GM19395 (cell line): ENCODE results near the gene KRT71.

Experiments used
- ATAC-seq: cut with Tn5 transposase; IDR thresholded peaks from one replicate; pipeline ENCODE4 v1.9.1; 2021; ENCODE audit warnings: mild to moderate bottlenecking, moderate library complexity; ENCODE audit not compliant: unreplicated experiment

KRT71 gene

DNA sequence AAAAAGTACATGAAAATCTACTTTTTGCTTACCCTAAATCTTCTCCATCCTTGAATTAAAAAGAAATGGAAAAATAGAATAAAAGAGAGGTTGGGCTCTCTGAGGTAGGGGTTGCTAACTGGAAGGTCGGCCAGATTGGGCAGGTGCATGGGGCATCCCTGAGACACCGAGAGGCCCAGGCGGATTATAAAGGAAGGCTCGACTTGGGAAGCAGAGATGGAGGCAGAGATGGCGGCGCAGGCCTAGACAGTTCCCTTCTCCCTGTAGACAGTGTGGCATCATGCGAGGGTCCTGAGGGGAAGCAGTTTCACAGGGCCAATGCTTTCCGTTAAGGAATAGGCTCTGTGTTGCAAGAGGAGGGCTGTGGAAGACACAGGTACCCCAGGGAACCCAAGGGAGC is 24.4 kb upstream of the KRT71 start:
- no peak for ATAC-seq

DNA sequence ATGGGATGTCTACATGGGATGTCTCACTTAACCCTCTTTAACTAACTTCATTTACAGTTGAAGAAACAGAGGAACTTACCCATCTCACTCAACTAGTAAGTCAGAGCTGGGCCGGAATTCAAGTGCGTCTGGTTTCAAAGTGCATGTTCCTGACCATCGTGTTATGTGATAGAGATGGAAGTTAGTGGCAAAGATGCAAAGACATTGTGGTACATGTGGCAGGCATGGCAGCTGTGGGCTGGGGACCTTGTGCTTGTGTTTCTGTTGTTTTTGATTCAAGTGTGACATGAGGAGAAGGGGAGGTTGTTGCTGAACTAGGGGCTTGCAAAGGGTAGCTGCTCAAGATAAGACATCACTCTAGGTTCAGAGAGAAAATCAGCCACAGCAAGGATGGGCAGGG is 23.0 kb upstream of the KRT71 start:
- ATAC-seq = no peak

DNA sequence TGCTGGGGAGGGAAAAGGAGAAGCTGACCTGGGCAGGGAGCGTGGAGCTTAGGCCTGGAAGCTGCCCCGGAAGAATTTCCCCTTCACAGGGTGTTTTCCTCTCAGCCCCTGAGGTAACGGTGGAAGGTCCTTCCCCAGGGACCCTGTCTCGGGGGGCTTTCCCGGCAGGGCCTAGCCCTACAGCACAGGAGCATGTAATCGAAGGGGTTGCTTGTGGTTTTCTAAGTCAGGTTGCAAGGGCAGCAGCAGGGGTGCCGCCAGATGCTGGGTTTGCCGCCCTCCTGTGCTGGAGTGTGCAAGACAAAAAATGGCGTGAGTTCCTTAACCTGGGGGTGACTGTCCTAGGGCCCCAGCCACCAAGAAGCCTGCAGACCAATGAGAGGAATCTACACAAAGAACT is 22.3 kb upstream of the KRT71 start:
- no peak for ATAC-seq

DNA sequence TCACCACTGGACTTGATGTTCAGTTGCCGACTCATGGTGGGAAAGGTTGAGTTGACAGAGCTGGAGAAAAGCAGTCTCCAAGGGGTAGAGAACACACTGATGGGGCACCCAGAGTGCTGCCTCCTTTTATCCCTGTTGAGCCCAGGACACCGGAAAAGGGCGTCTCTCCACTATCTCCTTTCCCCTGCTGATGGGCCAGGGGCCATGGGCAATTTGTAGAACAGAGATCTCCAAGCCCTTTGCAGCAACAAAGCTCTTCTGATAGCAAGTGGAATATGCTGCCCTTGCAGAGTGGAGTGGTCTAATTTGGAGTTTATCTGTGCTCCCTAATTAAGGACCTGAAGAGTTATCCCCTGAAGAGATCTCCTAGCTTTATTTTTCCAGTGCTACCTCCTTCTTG is 20.8 kb upstream of the KRT71 start, which contains the start of gene KRT74:
KRT74 (minus strand) TSS at position 101 of the 400 bp plus-strand sequence; CDS start at position 35, 66 bp downstream.
- no peak for ATAC-seq

DNA sequence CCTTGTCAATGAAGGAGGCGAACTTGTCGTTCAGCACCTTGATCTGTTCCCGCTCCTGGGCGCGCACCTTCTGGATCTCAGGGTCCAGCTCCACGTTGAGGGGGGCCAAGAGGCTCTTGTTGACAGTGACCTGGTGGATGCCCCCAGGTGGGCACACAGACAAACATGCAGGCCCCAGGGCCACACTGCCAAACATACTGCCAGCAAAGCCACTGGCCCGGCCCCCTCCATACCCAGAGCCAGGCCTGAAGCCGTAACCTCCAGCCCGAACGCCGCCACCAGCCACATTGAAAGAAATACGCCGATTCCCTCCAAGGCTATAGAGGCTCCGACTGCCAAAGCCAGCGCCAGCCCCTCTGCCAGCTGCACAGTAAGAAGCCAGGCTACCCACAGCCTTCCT is 20.4 kb upstream of the KRT71 start:
- ATAC-seq = no peak

DNA sequence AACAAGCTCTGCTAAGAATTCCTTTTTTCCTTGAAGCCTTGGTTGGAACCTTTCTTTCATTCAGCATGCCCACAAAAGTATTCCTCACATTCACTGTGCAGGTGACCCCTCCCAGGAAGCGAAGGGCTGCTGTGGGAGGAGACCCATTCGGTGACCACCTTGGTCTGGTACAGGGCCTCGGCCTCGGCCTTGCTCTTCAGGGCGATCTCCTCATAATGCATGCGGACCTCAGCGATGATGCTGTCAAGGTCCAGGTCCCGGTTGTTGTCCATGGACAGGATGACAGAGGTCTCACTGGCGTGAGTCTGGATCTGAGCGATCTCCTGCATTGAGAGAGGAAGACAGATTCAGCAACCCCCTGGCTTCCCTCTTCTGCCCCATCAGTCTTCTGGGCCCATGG is 17.6 kb upstream of the KRT71 start:
- no peak for ATAC-seq

DNA sequence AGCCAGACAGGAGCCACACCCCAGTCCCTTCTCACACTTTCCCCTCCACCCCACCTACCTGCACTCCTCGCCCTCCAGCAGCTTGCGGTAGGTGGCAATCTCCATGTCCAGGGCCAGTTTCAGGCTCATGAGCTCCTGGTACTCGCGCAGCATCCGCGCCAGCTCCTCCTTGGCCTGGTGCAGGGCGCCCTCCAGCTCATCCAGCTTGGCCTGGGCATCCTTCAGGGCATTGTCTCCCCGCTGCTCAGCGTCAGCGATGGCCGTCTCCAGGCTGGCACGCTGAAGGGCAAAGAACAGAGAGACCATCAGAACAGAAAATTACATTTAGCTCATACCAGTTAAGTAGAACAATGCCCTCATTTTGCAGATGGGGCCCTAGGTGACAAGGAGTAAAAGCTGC is 15.2 kb upstream of the KRT71 start:
- ATAC-seq = no peak

DNA sequence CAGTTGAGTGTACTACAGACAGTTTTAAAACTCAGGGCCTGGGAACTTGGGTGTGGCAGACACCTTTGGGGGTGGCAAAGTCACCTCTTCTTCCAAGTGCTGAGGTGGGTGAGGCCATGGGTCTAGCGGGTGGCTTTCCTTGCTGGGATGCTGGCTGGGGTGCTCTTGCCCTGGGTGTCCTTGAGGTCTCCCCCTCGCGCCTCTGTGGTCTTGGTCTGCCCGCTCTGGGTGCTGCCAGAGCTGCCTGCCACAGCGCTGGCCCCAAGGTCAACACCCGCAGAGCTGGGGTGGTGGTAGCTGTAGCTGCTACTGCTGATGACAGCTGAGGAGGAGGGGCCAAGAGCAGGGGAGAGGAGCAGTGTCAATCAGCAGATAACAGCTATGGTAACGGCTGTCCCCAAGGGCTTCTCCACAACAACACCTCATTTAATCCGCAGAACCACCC is 13.9 kb upstream of the KRT71 start:
- ATAC-seq = no peak

DNA sequence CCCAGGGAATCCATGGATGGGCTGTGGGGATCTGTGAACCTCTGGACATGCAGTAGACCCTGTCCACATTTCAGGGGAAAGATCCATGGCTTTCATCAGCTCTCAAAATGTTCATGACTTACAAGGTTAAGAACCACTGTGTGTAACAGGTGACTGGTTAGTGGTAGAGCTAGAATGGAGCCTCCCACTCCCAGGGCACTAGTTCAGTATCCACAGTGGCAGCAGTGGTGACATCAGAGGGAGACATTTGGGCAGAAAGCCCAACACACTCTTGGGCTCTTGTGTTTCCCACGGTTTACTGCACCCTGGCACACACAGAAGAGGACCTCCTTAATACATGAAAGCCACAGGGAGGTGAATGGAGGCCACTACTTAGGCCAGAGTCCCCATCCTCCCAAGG is 11.6 kb upstream of the KRT71 start:
- no peak for ATAC-seq

DNA sequence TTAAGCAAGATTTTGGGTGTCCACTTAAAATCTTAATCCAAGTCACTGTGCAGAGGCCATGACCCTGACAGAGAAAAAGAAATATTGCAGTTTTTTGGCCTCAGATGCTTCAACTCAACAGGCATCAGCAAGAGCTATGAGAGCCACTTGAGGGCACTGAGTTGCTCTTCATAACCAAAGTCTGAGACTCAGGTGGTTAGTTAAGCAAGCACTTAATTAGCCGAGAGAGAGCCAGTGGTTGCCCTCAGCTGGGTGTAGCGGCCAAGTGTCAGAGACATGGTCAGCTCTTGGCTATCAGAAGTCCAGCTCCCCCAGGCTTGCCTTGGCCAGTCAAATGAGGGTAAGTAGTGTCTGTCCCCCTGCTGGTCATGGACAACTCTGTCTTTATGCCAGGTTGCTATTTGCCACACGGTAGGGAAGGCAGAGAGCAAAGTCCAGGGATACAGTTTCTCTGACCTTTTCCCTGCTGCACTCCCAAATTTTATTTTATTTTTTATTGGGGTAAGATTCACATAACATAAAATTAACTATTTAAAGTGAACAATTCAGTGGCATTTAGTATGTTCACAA is 9.0 kb upstream of the KRT71 start:
- no peak for ATAC-seq

DNA sequence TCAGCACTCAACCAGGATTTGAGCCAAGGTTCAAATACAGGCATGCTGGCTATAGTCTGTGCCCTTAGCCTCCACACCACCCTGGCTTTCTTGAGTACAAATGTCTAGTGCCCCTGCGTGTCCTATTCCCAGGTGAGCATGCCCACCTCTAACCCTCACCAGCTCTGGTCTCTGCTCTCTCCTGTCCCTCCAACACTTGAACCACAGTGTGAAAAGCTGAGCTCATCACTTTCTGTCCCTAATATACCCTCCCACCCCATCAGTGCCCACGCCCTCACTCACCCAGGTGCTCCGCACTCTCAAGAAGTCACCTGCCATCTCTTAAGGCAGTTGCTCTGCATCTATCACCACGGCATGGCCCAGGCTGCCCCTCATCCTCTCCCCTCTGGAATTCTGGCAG is 7.0 kb upstream of the KRT71 start:
- ATAC-seq = no peak

DNA sequence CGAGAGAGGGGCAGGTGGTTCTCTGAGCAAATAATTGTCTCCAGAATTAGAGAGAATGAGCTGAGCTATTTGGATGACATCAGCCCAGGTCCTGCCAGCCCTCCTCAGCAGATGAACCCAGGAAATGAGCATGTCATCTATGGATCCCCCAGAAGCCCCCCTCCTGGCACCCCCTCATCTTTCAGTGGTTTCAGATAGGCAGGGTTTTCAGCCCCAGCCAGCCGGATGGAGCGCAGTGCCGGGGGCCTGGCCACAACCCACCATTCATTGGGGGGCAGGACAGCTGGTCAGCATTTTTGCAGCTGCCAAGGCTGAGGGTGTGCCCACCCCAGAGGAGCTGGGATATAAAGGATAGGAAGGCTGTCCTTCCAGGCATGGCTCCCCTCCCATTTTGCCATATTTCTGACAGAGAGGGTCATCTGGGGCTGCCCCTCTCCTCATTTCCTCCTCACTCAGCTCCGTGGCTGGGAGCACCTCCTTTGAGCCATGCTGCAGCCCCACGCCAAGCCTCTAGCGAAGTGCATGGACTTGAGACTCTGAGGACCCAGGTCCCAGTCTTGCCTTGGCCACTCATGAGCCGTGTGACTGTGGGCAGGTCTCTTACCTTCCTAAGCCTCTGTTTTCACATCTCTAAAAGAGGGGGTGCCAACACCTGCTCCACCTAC is 6.0 kb upstream of the KRT71 start:
- no peak for ATAC-seq

DNA sequence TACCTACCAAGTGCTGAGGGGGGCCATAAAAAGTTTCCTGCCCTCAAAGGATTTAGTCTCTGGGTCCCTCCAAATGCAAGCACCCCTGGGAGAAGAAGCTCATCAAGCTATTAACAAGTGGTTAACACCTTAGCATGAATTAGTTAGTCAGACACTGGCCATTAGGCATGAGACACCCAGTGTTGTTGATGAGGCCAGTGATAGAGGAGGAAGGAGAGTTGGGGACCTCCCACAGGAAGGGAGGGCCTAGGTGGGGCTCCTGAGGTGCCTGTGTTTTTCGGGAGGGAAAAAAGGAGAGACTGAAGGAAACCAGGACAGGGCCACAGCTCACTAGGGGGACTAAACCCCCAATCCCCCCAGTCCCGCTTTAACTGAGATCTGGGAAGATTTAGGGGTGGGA is 4.5 kb upstream of the KRT71 start:
- no peak for ATAC-seq

DNA sequence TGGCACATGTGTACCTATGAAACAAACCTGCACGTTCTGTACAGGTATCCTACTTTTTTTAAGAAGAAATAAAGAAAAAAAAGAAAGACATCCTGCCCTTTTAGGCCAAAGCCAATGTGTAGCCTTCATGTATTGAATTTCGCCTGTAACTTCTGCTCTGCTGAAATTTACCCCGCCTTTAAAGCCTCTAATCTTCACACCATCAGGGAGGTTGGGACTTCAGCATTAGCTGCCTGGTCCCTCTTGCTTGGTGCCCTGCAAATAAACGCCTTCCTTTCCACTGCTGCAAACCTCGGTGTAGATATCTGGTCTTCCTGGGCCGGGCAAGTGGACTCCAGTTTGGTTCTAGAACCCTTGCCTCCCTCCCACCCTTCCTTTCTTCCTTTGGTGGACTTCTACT is 2.6 kb upstream of the KRT71 start:
- ATAC-seq = no peak

DNA sequence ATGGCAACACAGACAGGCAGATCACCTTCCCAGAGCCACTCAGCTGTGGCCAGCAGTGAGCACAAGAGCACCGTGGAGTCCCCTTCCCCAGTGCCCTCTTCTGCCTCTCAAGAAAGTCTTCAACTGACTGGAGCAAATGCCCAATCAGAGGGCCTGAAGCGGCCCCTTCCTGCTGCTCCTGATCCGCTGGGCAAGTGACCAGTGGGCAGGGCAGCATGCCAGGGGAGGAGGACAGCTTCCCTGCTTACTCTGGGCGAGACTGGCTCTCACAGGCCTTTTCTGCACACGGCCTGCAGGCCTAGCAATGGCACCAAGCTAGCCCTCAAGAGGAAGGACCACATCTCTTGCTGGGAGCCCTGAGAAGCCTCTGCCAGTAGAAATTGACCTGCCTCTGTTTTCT is 890 bp downstream of the KRT71 start:
- ATAC-seq = no peak

DNA sequence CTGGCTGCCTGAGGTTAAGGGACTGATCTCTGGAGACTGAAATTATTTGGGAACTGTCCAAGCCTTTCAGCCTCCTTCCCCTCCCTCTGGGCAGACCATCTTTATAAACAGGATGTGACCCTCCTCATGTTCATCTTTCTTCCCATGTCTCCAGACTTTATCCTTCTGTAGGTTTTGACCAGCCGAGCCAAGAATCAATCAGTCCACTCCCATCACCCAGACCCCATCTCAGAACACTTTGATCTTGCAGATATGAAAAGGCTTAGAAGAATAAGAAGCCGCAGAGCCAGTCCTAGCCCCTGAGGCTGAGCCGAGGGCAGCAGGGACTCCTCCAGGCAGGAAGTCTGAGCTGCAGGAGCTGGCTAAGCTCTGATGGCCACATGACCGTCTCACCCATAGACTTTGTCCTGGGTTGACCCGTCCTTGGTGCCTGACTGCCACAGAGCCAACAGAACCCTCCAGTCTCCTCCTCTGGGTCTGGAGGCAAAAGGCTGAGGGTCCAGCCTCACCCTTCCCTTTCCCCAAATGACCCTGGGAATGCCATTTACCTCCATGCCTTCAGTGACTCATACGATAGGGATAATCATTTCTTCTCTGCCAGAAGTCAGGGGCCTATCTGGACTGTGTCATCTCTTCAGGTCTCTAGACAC is 1.6 kb downstream of the KRT71 start:
- no peak for ATAC-seq

DNA sequence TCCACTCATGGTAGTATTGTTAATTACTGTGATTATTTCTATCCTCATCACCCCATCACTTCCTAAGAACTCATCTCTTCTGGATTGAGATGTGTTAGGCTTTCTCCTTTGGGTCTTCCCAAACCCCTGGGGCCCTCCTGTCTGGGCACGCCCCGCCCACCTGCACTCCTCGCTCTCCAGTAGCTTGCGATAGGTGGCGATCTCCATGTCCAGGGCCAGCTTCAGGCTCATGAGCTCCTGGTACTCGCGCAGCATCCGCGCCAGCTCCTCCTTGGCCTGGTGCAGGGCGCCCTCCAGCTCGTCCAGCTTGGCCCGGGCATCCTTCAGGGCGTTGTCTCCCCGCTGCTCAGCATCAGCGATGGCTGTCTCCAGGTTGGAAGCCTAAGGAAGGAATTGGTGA is 6.8 kb downstream of the KRT71 start:
- ATAC-seq = no peak

DNA sequence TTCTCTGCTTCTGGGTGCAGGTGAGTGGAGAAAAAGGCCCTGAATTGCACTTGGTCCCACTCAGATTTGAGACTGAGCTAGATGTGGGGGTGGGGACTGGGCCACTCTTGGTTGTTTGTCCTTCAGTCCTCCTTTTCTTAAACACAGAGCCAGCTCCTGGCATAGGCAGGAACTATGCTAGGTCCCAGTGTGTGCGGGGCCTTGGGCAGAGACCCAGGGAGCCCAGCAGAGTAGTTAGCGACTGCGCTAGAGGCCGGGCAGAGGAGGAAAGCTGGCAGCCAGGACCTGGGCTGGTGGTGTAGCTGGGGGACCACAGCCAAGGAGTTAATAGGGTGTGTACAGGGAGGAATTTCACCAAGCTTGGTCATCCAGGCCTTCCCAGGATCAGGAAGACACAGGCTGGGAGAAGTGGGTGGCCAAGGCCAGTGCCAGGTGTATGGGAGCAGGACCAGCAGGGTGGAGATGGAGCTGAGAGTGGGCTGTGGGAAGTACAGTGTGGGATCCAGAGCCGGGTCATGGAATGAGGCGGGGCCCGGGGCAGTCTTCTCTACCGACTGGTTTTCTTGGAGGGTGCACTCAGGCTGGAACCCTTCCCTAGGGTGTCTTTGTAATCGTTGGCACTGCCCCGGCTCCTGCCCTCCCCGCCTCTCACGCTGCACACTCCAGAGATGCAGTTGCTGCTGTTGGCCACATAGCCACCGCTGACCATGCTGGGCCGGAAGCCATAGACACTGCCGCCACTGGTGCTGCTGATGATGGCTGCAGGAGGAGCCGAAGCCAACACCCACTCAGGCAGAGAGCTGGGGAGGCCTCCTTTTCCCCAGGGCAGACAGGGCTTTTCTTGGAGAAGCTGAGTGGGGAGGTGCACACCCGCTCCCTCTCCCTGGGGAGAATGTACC is 8.7 kb downstream of the KRT71 start:
- ATAC-seq = no peak

DNA sequence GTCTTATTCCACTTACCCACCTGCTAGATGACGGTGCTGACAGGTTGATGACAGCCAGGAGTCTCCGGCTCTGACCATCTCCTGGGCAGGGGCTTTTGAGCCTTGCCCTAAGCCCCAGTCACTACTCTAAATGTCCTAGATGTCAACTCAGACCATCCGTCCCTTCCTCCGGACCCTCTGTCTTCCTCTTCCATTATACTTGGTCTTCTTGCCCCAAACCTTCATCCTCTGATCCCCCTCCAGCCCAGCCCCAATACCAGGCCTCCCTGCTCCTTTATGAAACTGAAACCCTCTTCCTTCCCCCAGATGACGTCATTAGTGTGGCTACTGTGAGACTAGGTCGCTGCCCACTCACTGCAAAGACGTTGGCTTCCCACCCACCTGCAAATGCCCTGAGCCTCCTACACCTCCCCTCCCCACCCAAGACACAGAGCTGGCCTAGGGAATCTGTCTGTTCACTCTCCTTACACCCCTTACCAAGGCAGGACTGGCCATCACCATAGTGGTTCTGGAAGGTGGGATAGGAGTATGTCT is 10.1 kb downstream of the KRT71 start:
- no peak for ATAC-seq

DNA sequence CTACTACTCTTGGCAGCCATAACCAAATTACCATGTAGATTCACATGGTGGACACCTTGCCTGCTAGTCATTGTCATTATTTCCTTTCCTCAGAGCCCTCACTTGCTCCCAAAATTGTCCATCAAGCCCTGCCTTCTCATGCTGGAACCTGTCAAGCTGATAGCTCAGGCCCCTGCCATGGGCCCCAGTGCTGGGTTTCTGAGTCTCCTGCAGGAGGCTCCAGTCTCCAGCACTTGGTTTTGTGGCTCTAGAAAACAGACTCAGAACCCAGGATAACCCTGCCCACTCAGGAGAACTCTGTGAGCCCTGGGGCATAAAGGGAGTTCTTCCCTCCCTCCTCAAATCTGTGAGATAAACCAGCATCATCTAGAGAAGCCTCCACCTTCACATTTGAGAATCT is 10.8 kb downstream of the KRT71 start:
- ATAC-seq = no peak

DNA sequence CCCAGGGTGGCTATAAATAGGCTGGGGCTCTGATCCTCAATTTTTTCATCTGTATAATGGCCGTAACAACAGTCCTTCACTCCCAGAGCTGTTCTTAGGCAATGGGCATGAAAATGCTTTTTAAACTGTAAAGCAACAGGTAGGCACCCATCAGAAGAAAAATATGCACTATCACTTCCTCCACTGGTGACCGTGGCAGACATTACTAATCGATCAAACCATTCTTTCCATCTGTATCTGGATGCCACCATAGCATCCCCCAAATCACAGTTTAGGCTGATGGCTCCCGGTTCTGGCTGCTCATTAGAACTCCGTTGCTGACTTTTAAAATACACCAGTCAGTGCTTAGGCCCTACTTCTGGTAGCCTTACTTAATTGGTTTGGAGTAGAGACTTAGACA is 11.2 kb downstream of the KRT71 start:
- ATAC-seq = no peak
